Osteocyte (in vitro differentiated cells): Measurements from ENCODE around the gene TTLL8. TPM values are rescaled to one million over a fixed set of nuclear protein-coding genes. Genes with fewer than 3 reads are reported as not detected.

Experiments
- DNase-seq: peaks from one replicate; pipeline ENCODE4 v3.0.0; 2021; ENCODE audit warnings: mixed read lengths; ENCODE audit not compliant: unreplicated experiment; ENCODE audit errors: extremely low spot score
- H3K27ac Mint-ChIP-seq: one replicate; pipeline ENCODE4 v1.8.0; 2021; ENCODE audit warnings: mild to moderate bottlenecking, mixed read lengths; ENCODE audit not compliant: unreplicated experiment
- H3K27me3 Mint-ChIP-seq: one replicate; pipeline ENCODE4 v1.8.0; 2021; ENCODE audit warnings: mixed read lengths; ENCODE audit not compliant: unreplicated experiment
- H3K36me3 Mint-ChIP-seq: one replicate; pipeline ENCODE4 v1.8.0; 2021; ENCODE audit warnings: mixed read lengths; ENCODE audit not compliant: unreplicated experiment
- H3K4me1 Mint-ChIP-seq: one replicate; pipeline ENCODE4 v1.8.0; 2021; ENCODE audit warnings: mixed read lengths; ENCODE audit not compliant: unreplicated experiment
- H3K4me3 Mint-ChIP-seq: one replicate; pipeline ENCODE4 v1.8.0; 2021; ENCODE audit warnings: mild to moderate bottlenecking, moderate library complexity, mixed read lengths; ENCODE audit not compliant: unreplicated experiment
- H3K9me3 Mint-ChIP-seq: one replicate; pipeline ENCODE4 v1.8.0; 2021; ENCODE audit warnings: mixed read lengths; ENCODE audit not compliant: unreplicated experiment
- CTCF ChIP-seq: fragments of 200-600 bp; sonication (generic); IDR thresholded peaks from 2 replicates; pipeline ENCODE4 v1.5.0; 2021; ENCODE audit warnings: antibody characterized with exemption, mild to moderate bottlenecking, moderate library complexity
- total RNA-seq: library from RNA; stranded (reverse); gene quantifications from 2 replicates; pipeline ENCODE4 v1.2.1, GENCODE V29; 2021

TTLL8 gene
- total RNA-seq, 1 donor from 2014 or later = not detected

GRCh38 chr22:50067244-50067643 lies 9.1 kb upstream of the TTLL8 start:
- no peak for DNase-seq
- Mint-ChIP-seq H3K4me3 (no peak overlapping the region), H3K36me3 (no peaks in the 10 kb centered on the region), H3K27ac (no peak overlapping the region), H3K4me1 (no peaks in the 10 kb centered on the region), H3K27me3 (peaks cover 9% of the 10 kb centered on the region), H3K9me3 (no peaks in the 10 kb centered on the region)
- no peak for TF ChIP-seq CTCF

- Mint-ChIP-seq H3K9me3 (no peaks in the 10 kb centered on the region), H3K27me3 (peaks cover 9% of the 10 kb centered on the region), H3K4me1 (peaks cover 5% of the 10 kb centered on the region), H3K27ac (no peak overlapping the region), H3K4me3 (no peak overlapping the region), H3K36me3 (no peaks in the 10 kb centered on the region)
- no peak for DNase-seq
- no peak for TF ChIP-seq CTCF
These were observed 6.4 kb upstream of the TTLL8 start for GRCh38 chr22:50064453-50064852.

GRCh38 chr22:50063589-50064393 lies 5.7 kb upstream of the TTLL8 start:
- Mint-ChIP-seq H3K4me3 (no peak overlapping the region), H3K27me3 (peaks cover 10% of the 10 kb centered on the region), H3K36me3 (no peaks in the 10 kb centered on the region), H3K4me1 (peaks cover 12% of the 10 kb centered on the region), H3K27ac (no peak overlapping the region), H3K9me3 (no peaks in the 10 kb centered on the region)
- no peak for TF ChIP-seq CTCF
- no peak for DNase-seq

GRCh38 chr22:50062509-50063135 lies 4.5 kb upstream of the TTLL8 start:
- no peak overlapping the region for H3K4me3 Mint-ChIP-seq
- no peak overlapping the region for H3K27ac Mint-ChIP-seq
- no peaks in the 10 kb centered on the region for H3K36me3 Mint-ChIP-seq
- no peak for TF ChIP-seq CTCF
- peaks cover 10% of the 10 kb centered on the region for H3K27me3 Mint-ChIP-seq
- H3K4me1 Mint-ChIP-seq = peaks cover 12% of the 10 kb centered on the region
- DNase-seq = no peak
- no peaks in the 10 kb centered on the region for H3K9me3 Mint-ChIP-seq

- H3K4me1 Mint-ChIP-seq = peaks cover 12% of the 10 kb centered on the region
- H3K36me3 Mint-ChIP-seq = no peaks in the 10 kb centered on the region
These were observed 3.8 kb upstream of the TTLL8 start for GRCh38 chr22:50061824-50062355.

More at GRCh38 chr22:50061824-50062355, 3.8 kb upstream of the TTLL8 start:
- no peak for TF ChIP-seq CTCF
- no peaks in the 10 kb centered on the region for H3K9me3 Mint-ChIP-seq
- no peak for DNase-seq
- peaks cover 10% of the 10 kb centered on the region for H3K27me3 Mint-ChIP-seq
- no peak overlapping the region for H3K27ac Mint-ChIP-seq
- H3K4me3 Mint-ChIP-seq = no peak overlapping the region
